ENCODE results near the gene NCAM1. TPM values are rescaled to one million over a fixed set of nuclear protein-coding genes. Genes with fewer than 3 reads are reported as not detected.

The NCAM1 gene
- total and polyA plus RNA-seq, 2 of the 13 experiments (the other 11 are each of a cell fraction or from before 2014, with no cell fraction given) = 0.05 TPM; not detected in 1

DNA sequence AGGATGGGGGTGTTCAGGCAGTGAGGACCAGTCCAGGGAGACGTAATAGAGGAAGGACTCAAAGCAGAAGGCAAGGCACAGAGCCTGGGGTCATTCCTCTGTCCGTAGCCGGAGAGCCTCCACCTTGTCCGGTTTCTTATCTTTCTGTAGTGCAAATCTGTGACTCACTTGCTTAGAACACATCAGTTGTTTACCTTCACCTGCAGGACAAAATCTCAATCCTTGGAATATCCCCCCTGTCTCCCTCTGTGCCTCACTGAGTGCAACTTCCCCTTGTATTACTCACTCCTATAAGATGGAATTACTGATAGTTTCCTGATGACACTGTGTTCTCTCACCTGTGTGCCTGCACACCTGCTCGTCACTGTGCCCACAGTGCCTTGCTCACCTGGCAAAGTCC lies 332.7 kb downstream of the NCAM1 start:
- in situ Hi-C loops (cut with HindIII; ENCODE audit: extremely low pct_ligation_motif_present, low pct_unique_long_range_greater_than_20kb) (loop anchor here (5.0 to 25.0 kb wide), 2 partner anchors 457 to 707 kb away; no protein-coding TSS in a partner anchor), intact Hi-C loops (cut with micrococcal nuclease; ENCODE audit: unreplicated experiment) (no loop called here)
- no peak for ATAC-seq
- Histone ChIP-seq H3K9me3 (ENCODE audit: low read length) (no peaks in the 10 kb centered on the region), H4K20me1 (ENCODE audit: insufficient read depth, low read length) (no peaks in the 10 kb centered on the region), H3K4me3 (replicated peaks in 1 of 3; ENCODE audit: insufficient read depth in 1 of 3, low read depth in 2 of 3, low read length in 3 of 3) (no peak overlapping the region), H3K4me1 (ENCODE audit: insufficient read depth, low read length) (peaks cover 6% of the 10 kb centered on the region), H3K79me2 (ENCODE audit: insufficient read depth, low read length) (no peaks in the 10 kb centered on the region), H2AFZ (ENCODE audit: low read length) (no peak overlapping the region), H3K27ac (ENCODE audit: extremely low read length, insufficient read depth, low read length) (no peak overlapping the region), H3K4me2 (ENCODE audit: low read depth, low read length) (no peak overlapping the region), H3K9ac (ENCODE audit: insufficient read depth, low read depth, low read length) (no peak overlapping the region), H3K27me3 (ENCODE audit: control insufficient read depth in 1 of 2, insufficient read depth in 2 of 2, low read length in 2 of 2) (peaks cover 0 to 3% of the 10 kb centered on the region in 2 experiments; a peak in 1 of 5 replicates), H3K36me3 (replicated peaks in 1 of 2; ENCODE audit: control insufficient read depth in 1 of 2, insufficient read depth in 2 of 2, low read length in 2 of 2) (no peaks in the 10 kb centered on the region)
- ChIA-PET CTCF (ENCODE audit: low intra/inter-chr PET ratio, low total read pairs) (no interaction called here), POLR2A (no interaction called here)
- FAIRE-seq = no peak
- 14% methylated on average over 5 of the region's 5 CpGs for WGBS (ENCODE audit: low lambda C conversion rate)
- no peak for DNase-seq (ENCODE audit: low spot score)
- no peak for TF ChIP-seq PRPF4 (IDR thresholded peaks at IDR 0.05; ENCODE audit: low read depth, low read length, poor library complexity, severe bottlenecking)
- TF ChIP-seq ZNF468 (CRISPR knock-in tag; IDR thresholded peaks at IDR 0.05) = no peak
- no peak for TF ChIP-seq ZNF44 (CRISPR knock-in tag; IDR thresholded peaks at IDR 0.05)
- no peak for TF ChIP-seq EHMT2 (IDR thresholded peaks at IDR 0.05; ENCODE audit: borderline replicate concordance, low read depth, low read length)
- TF ChIP-seq ARNTL (CRISPR knock-in tag; IDR thresholded peaks at IDR 0.05) = no peak
- no peak for TF ChIP-seq TCF7 (IDR thresholded peaks at IDR 0.05; ENCODE audit: low read depth)
- no peak for TF ChIP-seq SRSF4 (IDR thresholded peaks at IDR 0.05; ENCODE audit: low read depth, low read length, poor library complexity, severe bottlenecking)
- TF ChIP-seq CENPX (CRISPR knock-in tag; IDR thresholded peaks at IDR 0.05) = no peak
- TF ChIP-seq POLR2AphosphoS5 (IDR thresholded peaks at IDR 0.05; ENCODE audit: low read depth, low read length) = no peak
- no peak for TF ChIP-seq ESRRA (CRISPR knock-in tag; IDR thresholded peaks at IDR 0.05; ENCODE audit: low read depth)
- TF ChIP-seq, protein P1, sequence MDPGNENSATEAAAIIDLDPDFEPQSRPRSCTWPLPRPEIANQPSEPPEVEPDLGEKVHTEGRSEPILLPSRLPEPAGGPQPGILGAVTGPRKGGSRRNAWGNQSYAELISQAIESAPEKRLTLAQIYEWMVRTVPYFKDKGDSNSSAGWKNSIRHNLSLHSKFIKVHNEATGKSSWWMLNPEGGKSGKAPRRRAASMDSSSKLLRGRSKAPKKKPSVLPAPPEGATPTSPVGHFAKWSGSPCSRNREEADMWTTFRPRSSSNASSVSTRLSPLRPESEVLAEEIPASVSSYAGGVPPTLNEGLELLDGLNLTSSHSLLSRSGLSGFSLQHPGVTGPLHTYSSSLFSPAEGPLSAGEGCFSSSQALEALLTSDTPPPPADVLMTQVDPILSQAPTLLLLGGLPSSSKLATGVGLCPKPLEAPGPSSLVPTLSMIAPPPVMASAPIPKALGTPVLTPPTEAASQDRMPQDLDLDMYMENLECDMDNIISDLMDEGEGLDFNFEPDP (CRISPR knock-in tag; conservative IDR thresholded peaks at IDR 0.05) = no peak
- TF ChIP-seq, protein P2, sequence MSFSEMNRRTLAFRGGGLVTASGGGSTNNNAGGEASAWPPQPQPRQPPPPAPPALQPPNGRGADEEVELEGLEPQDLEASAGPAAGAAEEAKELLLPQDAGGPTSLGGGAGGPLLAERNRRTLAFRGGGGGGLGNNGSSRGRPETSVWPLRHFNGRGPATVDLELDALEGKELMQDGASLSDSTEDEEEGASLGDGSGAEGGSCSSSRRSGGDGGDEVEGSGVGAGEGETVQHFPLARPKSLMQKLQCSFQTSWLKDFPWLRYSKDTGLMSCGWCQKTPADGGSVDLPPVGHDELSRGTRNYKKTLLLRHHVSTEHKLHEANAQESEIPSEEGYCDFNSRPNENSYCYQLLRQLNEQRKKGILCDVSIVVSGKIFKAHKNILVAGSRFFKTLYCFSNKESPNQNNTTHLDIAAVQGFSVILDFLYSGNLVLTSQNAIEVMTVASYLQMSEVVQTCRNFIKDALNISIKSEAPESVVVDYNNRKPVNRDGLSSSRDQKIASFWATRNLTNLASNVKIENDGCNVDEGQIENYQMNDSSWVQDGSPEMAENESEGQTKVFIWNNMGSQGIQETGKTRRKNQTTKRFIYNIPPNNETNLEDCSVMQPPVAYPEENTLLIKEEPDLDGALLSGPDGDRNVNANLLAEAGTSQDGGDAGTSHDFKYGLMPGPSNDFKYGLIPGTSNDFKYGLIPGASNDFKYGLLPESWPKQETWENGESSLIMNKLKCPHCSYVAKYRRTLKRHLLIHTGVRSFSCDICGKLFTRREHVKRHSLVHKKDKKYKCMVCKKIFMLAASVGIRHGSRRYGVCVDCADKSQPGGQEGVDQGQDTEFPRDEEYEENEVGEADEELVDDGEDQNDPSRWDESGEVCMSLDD (CRISPR knock-in tag; IDR thresholded peaks at IDR 0.05; ENCODE audit: borderline replicate concordance) = no peak
- TF ChIP-seq ARNT2 (CRISPR knock-in tag; IDR thresholded peaks at IDR 0.05; ENCODE audit: low read depth) = no peak
- TF ChIP-seq, protein P3, sequence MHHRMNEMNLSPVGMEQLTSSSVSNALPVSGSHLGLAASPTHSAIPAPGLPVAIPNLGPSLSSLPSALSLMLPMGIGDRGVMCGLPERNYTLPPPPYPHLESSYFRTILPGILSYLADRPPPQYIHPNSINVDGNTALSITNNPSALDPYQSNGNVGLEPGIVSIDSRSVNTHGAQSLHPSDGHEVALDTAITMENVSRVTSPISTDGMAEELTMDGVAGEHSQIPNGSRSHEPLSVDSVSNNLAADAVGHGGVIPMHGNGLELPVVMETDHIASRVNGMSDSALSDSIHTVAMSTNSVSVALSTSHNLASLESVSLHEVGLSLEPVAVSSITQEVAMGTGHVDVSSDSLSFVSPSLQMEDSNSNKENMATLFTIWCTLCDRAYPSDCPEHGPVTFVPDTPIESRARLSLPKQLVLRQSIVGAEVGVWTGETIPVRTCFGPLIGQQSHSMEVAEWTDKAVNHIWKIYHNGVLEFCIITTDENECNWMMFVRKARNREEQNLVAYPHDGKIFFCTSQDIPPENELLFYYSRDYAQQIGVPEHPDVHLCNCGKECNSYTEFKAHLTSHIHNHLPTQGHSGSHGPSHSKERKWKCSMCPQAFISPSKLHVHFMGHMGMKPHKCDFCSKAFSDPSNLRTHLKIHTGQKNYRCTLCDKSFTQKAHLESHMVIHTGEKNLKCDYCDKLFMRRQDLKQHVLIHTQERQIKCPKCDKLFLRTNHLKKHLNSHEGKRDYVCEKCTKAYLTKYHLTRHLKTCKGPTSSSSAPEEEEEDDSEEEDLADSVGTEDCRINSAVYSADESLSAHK (CRISPR knock-in tag; IDR thresholded peaks at IDR 0.05; ENCODE audit: borderline replicate concordance) = no peak
- no peak for TF ChIP-seq PITX1 (CRISPR knock-in tag; IDR thresholded peaks at IDR 0.05)
- no TSS peak for BruUV-seq (replicated peaks)
